ENCODE measurements around the gene ST7. TPM values are rescaled to one million over a fixed set of nuclear protein-coding genes. Genes with fewer than 3 reads are reported as not detected.

The ST7 gene
- total RNA-seq, 1 donor: 31.5 TPM

DNA sequence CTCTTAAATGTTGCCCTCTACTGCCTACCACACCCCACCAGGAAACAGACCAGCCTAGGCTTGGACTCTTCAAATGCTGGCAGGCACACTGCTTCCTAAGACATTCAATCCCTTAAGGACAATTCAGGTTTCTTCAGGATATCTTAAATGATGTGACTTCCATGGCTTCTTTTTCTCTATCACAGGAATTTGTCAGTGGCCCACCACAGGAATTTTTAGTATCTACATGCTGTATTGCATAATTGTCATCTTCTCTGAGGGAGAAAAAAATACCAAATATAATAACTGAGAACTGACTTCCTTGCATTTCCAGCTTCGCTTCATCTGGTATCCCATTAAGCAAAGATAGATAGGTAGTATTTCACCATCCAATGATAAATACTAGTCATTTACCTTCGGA lies 240.3 kb downstream of the ST7 start:
- TF ChIP-seq, protein P1, sequence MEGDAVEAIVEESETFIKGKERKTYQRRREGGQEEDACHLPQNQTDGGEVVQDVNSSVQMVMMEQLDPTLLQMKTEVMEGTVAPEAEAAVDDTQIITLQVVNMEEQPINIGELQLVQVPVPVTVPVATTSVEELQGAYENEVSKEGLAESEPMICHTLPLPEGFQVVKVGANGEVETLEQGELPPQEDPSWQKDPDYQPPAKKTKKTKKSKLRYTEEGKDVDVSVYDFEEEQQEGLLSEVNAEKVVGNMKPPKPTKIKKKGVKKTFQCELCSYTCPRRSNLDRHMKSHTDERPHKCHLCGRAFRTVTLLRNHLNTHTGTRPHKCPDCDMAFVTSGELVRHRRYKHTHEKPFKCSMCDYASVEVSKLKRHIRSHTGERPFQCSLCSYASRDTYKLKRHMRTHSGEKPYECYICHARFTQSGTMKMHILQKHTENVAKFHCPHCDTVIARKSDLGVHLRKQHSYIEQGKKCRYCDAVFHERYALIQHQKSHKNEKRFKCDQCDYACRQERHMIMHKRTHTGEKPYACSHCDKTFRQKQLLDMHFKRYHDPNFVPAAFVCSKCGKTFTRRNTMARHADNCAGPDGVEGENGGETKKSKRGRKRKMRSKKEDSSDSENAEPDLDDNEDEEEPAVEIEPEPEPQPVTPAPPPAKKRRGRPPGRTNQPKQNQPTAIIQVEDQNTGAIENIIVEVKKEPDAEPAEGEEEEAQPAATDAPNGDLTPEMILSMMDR (IDR thresholded peaks at IDR 0.05; ENCODE audit: insufficient read depth, low read depth, low read length): no peak
- no peak overlapping the region for H3K4me3 ChIP-seq (ENCODE audit: low read depth, low read length)
- peak; percentile 63 for DNase-seq (ENCODE audit: low read depth)

DNA sequence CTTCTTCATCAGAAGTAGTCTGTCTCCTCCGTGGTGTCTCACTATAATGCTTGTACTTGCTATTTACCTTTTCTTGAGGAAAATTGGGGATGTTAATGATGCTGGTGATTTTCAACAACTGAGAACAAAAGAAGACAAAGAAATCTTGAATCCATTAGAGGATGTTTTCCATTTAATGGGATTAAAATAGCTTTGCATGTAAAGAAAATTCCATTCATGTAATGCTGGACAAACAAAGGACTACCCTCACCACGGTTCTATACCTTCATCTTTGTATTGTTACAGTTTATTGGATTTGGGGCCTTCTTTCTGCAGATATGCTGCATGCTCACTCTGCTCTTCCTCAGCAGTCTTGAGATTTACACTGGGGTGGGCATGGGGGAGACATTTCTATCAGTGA lies 241.1 kb downstream of the ST7 start:
- TF ChIP-seq, protein P1 (IDR thresholded peaks at IDR 0.05; ENCODE audit: insufficient read depth, low read depth, low read length): no peak
- no peak for DNase-seq (ENCODE audit: low read depth)
- no peak overlapping the region for H3K4me3 ChIP-seq (ENCODE audit: low read depth, low read length)

DNA sequence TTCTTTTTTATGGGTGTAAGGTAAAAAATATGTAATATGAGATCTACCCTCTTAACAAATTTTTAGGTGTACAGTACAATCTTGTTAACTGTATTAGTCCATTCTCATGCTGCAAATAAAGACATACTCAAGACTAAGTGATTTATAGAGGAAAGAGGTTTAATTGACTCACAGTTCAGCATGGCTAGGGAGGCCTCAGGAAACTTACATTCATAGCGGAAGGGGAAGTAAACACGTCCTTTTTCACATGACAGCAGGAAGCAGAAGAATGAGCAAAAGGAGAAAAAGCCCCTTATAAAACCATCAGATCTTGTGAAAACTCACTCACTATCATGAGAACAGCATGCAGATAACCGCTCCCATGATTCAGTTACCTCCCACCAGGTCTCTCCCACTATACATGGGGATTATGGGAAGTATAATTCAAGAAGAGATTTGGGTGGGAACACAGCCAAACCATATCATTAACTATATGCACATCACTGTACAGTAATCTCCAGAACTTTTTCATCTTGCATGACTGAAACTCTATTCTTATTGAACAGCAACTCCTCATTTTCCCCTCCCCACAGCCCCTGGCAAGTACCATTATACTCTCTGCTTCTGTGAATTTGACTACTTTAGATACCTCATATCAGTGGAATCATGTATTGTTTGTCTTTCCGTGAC lies 242.2 kb downstream of the ST7 start:
- TF ChIP-seq, protein P1 (IDR thresholded peaks at IDR 0.05; ENCODE audit: insufficient read depth, low read depth, low read length): no peak
- no peak for DNase-seq (ENCODE audit: low read depth)

DNA sequence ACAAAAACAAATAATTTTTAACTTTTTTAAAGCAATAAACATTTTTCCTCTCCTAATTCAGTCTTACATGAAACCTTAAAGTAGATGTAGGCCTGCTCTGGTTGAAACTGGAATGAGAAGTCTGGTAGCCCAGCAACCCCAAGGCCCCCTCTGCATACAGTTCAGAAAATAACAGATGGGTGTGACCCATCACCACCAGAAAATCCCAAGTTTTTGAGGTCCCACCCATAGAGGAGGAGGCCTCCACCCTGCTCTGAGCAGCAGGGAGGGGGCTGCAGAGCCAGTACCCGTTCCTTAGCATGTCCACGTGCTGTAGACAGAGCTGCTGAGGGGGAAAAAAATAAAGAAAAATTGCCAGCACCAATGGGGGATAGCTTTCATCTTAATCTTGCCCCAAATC lies 246.8 kb downstream of the ST7 start:
- TF ChIP-seq, protein P1 (IDR thresholded peaks at IDR 0.05; ENCODE audit: insufficient read depth, low read depth, low read length): no peak
- no peak for DNase-seq (ENCODE audit: low read depth)
- H3K4me3 ChIP-seq (ENCODE audit: low read depth, low read length): no peak overlapping the region

More for the DNA sequence above, 242.2 kb downstream of the ST7 start:
- H3K4me3 ChIP-seq (ENCODE audit: low read depth, low read length): no peak overlapping the region

DNA sequence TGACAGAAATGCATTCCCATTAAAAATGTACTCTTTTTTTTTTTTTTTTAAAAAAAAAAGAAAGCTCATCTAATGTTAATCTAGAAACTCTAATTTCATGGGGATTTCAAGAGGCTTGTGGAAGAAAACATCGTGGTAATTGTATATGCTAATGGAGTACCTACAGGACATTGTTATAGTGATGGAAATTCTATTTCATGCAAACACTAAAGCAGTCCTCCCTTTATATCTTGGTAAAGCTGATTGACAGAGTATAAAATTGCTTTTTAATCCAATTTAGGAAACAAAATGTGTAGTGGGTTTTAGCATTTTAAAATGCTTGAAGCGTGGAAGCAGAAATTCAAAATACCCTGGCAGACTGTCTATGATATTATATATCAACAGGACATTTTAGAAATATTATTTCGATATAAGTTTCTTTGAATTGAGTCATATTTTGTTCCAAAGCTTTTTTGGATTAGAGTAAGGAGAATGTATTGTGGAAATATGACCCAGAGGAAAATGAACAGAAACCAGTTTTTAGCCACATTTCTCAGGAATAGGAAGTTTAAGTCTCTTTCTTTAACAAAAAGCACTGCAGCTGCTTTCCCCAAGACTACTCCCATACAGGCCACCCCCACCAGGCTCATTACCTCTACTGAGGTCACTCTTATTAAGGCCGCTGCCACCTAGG lies 247.6 kb downstream of the ST7 start:
- TF ChIP-seq, protein P1 (IDR thresholded peaks at IDR 0.05; ENCODE audit: insufficient read depth, low read depth, low read length): no peak
- no peak overlapping the region for H3K4me3 ChIP-seq (ENCODE audit: low read depth, low read length)
- no peak for DNase-seq (ENCODE audit: low read depth)

DNA sequence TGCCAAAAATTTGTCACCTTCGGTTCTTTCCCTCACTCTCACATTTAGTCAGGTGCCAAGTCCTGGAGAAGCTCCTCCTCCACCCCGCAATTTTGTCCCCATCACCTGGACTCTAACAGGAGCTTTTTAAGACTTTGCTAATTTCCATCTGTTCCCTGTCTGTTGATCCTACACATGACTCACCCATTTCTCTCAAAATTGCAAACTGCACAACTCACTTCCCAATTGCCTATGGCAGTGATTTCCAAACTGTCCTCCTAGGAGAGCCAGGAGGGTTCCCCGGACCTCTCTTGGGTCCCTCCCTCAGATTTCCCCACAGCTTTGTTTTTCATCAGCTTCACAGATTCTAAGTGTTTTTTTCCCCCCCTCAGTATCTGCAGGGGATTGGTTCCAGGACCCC lies 249.2 kb downstream of the ST7 start:
- H3K4me3 ChIP-seq (ENCODE audit: low read depth, low read length): no peak overlapping the region
- TF ChIP-seq, protein P1 (IDR thresholded peaks at IDR 0.05; ENCODE audit: insufficient read depth, low read depth, low read length): no peak
- DNase-seq (ENCODE audit: low read depth): peak; percentile 61
